Measurements from ENCODE around the gene ATRX.

- no peak for TF ChIP-seq CTCF (conservative IDR thresholded peaks at IDR 0.05; ENCODE audit: low read length)
- no peak for TF ChIP-seq EZH2phosphoT487 (IDR thresholded peaks at IDR 0.05; ENCODE audit: borderline replicate concordance, low read depth, low read length)
Observed at GRCh38 chrX:77820091-77820727, 34.2 kb upstream of the ATRX start.

Data from OCI-LY7 (cell line).